ENCODE data around the gene SPC25.

SPC25 gene

GRCh38 chr2:168835969-168836368 lies 54.3 kb downstream of the SPC25 start:
- no peak for DNase-seq

DNA sequence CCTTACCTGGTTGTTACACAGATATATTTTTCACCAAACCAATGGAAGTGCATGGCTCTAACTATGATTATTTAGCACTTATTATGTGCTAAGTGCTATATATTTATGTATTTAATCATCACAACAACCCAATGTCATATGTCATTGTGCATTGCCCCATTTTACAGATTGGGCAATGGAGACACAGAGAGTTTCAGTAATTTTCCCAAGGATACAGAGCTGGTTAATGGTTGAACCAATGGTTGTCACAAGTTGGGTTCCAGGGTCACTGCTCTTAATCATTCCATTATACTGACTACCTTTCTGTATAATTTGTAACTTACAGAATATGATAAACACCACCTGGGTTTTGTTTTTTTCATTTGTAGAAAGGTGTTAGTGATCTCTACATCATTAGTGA lies 58.6 kb downstream of the SPC25 start:
- DNase-seq: no peak

- DNase-seq: no peak
These were observed 59.3 kb downstream of the SPC25 start for GRCh38 chr2:168830958-168831357.

DNA sequence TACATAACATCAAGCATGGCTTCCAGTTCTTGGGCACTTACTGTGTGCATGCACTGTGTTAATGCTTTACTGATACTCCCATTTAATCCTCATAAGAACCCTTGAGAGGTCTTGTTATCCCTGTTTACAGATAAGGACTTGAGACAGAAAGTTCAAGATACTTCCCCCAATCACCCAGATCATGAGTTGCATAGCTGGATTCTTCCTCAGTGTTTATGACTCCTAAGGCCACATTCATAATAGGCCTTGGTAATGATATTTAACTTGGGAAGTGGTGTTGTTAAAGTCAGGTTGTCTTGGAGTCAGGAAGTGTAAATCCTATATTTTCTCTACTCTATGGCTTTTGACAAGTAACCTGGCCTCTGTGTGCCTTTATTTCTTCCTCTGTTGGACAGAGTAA lies 65.1 kb downstream of the SPC25 start:
- no peak for DNase-seq

DNA sequence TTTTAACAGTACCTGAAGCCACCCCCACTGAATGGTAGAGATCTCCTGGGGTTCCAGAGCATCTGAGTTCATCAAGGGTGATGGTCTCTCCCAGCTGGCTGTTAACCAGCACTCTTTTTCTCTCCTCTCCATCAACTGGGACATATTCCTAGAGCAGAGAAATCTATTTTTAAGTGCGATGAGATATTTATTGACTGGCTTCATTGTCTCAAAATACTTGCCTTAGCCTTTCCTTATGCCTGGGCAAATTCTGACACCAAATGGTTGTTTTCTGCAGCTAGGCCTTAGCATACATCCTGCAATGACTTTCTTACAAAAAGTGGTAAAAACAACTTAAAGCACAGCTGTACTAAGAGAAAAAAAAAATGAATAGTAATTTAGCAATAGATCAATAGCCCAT lies 68.2 kb downstream of the SPC25 start:
- DNase-seq: no peak

DNA sequence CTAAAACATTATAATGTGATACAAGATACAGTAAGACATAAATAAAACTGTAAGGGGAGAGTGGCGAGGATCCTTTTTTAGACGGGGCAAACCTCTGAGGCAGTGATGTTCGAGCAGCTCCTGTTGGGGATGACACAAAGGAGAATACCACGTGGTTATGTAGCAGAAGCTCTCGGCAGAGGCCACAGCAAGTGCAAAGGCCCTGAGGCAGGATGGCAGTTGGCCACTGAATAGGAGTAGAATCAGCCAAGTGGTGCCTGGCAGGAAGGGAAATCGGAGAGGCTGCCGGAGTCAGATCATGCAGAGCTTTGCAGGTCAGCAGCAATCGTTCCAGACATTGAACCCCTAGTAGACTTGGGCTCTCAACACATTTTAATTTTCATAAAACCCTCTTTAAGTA lies 68.7 kb downstream of the SPC25 start:
- DNase-seq: no peak
